Mucosa of stomach (tissue), 1 donor: ENCODE results near the gene CFAP74.

Experiments used
- H3K27me3 ChIP-seq: one replicate; pipeline ENCODE4 v1.7.0; 2013; ENCODE audit warnings: mild to moderate bottlenecking, low read length; ENCODE audit not compliant: control insufficient read depth, insufficient read depth
- H3K36me3 ChIP-seq: one replicate; pipeline ENCODE4 v1.7.0; 2013; ENCODE audit warnings: low read length; ENCODE audit not compliant: control insufficient read depth, insufficient read depth
- H3K4me1 ChIP-seq: one replicate; pipeline ENCODE4 v1.7.0; 2013; ENCODE audit warnings: mild to moderate bottlenecking, low read length; ENCODE audit not compliant: control insufficient read depth, insufficient read depth
- H3K4me3 ChIP-seq: one replicate; pipeline ENCODE4 v1.7.0; 2013; ENCODE audit warnings: low read length
- H3K9ac ChIP-seq: one replicate; pipeline ENCODE4 v1.7.0; 2013; ENCODE audit warnings: mild to moderate bottlenecking, low read length, moderate library complexity
- H3K9me3 ChIP-seq: one replicate; pipeline ENCODE4 v1.7.0; 2013; ENCODE audit warnings: mild to moderate bottlenecking, low read length, moderate library complexity; ENCODE audit not compliant: control insufficient read depth
- donor health status: Pancreatic carcinoma.

Gene CFAP74

GRCh38 chr1:1968767-1969504, 34.6 kb downstream of the CFAP74 start:
- Histone ChIP-seq H3K9ac (no peak overlapping the region), H3K27me3 (no peaks in the 10 kb centered on the region), H3K4me3 (no peak overlapping the region), H3K36me3 (no peaks in the 10 kb centered on the region), H3K4me1 (no peaks in the 10 kb centered on the region), H3K9me3 (no peaks in the 10 kb centered on the region)

DNA sequence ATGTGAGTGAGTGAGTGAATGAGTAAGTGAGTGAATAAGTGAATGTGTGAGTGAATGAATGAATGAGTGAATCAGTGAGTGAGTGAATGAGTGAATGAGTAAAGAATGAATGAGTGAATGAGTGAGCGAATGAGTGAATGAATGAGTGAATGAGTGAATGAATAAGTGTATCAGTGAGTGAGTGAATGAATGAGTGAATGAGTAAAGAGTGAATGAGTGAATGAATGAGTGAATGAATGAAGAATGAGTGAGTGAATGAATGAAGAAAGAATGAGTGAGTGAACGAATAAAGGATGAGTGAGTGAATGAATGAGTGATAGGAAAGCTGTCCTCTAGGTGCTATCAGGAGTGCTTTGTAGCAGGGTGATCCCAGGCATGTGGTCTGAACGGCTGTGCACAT, 35.7 kb downstream of the CFAP74 start:
- Histone ChIP-seq H3K9ac (no peak overlapping the region), H3K9me3 (no peaks in the 10 kb centered on the region), H3K4me3 (no peak overlapping the region), H3K36me3 (no peaks in the 10 kb centered on the region), H3K27me3 (no peaks in the 10 kb centered on the region), H3K4me1 (no peaks in the 10 kb centered on the region)

GRCh38 chr1:1967151-1967550, 36.4 kb downstream of the CFAP74 start:
- no peaks in the 10 kb centered on the region for H3K4me1 ChIP-seq
- no peak overlapping the region for H3K4me3 ChIP-seq
- no peak overlapping the region for H3K9ac ChIP-seq
- no peaks in the 10 kb centered on the region for H3K9me3 ChIP-seq
- no peaks in the 10 kb centered on the region for H3K27me3 ChIP-seq
- H3K36me3 ChIP-seq: no peaks in the 10 kb centered on the region

DNA sequence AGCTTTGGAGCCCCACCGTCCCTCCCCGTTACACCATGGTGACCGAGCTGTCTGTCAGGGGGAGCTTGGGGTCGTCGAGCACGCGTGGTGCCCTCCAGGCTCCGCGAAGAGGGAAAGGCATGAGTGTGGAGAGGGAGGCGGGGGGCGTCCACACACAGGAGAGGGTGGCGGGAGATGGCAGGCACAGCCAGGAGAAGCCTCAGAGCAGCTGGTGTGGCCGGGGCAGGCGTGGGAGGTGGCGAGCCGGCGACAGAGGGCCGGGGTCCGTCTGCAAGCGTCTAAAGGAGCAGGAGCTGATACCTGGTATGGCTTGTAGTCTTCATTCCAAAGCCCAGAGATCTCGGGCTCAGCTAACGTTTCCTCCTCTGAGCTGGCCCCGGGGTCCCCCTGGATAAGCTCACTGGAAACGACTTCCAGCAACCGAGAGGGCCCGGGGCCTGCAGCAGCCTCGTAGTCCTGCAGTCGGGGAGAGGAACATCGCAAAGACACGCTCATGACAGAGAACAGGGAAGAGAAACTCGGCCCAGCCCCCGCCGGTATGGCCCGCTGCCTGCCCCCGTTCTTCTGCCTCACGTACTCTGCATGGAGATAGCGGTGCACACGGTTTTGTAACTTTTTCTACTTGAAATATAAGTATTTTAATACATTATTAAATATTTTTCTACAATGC, 37.4 kb downstream of the CFAP74 start:
- Histone ChIP-seq H3K36me3 (no peaks in the 10 kb centered on the region), H3K9ac (no peak overlapping the region), H3K27me3 (no peaks in the 10 kb centered on the region), H3K9me3 (no peaks in the 10 kb centered on the region), H3K4me3 (no peak overlapping the region), H3K4me1 (no peaks in the 10 kb centered on the region)

DNA sequence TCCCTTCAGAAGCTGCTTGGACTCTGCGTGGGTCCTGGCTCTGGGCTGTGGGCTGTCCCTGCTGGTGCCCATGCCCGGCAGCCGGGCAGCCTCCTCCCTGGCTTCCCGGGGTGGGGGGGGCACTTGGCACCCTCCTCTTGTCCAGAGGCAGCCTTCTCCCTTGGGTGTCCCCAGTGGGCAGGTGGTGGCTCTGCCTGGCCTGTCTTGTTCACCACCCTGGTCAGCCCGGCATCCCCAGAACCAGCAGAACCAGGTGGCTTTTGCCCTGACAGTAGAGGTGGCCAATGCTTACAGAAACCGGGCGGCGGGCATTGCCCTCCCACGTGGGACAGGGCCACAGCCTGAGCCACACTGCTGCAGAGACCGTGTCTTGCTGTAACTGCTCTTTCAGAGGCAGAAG, 38.0 kb downstream of the CFAP74 start:
- Histone ChIP-seq H3K4me3 (no peak overlapping the region), H3K27me3 (peaks cover 6% of the 10 kb centered on the region), H3K4me1 (no peaks in the 10 kb centered on the region), H3K9me3 (no peaks in the 10 kb centered on the region), H3K9ac (no peak overlapping the region), H3K36me3 (no peaks in the 10 kb centered on the region)

GRCh38 chr1:1964811-1965210, 38.8 kb downstream of the CFAP74 start:
- Histone ChIP-seq H3K4me3 (no peak overlapping the region), H3K9ac (no peak overlapping the region), H3K9me3 (no peaks in the 10 kb centered on the region), H3K4me1 (peaks cover 6% of the 10 kb centered on the region), H3K36me3 (no peaks in the 10 kb centered on the region), H3K27me3 (peaks cover 12% of the 10 kb centered on the region)

DNA sequence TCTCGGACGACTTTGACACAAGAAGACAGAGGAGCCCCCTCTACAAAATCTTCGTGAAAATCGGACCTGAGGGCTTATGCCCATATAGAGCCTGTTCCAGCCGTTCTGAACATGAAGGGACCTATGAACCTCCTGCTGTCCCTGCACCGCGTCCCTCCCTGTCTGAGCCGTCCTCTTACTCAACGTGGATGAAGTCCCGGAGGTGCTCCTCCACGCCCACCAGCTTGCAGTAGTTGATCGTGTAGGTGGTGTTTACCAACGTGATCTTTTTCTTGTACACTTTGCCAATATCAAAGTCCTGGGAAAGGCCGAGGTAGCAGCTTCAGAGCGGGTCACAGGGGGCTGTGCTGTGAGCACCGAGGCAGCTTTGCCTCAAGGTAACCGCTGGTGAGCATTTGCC, 40.0 kb downstream of the CFAP74 start:
- H3K4me1 ChIP-seq: peaks cover 9% of the 10 kb centered on the region
- H3K9me3 ChIP-seq: no peaks in the 10 kb centered on the region
- no peak overlapping the region for H3K4me3 ChIP-seq
- peaks cover 15% of the 10 kb centered on the region for H3K27me3 ChIP-seq
- no peaks in the 10 kb centered on the region for H3K36me3 ChIP-seq
- no peak overlapping the region for H3K9ac ChIP-seq

DNA sequence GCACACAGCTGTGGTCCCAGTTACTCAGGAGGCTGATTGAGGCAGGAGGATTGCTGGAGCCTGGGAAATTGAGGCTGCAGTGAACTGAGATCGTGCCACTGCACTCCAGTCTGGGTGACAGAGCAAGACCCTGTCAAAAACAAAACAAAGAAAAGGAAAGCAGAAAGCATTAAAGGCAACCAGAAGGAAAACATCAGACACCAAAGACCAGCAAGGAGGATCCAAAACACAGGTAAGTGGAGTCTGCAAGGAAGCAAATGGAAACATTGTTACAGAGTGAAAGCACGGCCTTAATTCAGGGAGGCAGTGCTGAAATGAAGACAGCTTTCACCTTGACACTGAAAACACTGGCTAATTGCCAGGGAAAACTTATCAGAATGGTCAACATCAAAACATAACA, 40.8 kb downstream of the CFAP74 start:
- Histone ChIP-seq H3K36me3 (no peaks in the 10 kb centered on the region), H3K9me3 (no peaks in the 10 kb centered on the region), H3K27me3 (peaks cover 15% of the 10 kb centered on the region), H3K9ac (no peak overlapping the region), H3K4me1 (peaks cover 9% of the 10 kb centered on the region), H3K4me3 (no peak overlapping the region)

- peaks cover 20% of the 10 kb centered on the region for H3K27me3 ChIP-seq
- H3K4me1 ChIP-seq: peaks cover 9% of the 10 kb centered on the region
- no peaks in the 10 kb centered on the region for H3K9me3 ChIP-seq
- H3K36me3 ChIP-seq: no peaks in the 10 kb centered on the region
- no peak overlapping the region for H3K9ac ChIP-seq
- no peak overlapping the region for H3K4me3 ChIP-seq
These were observed 42.9 kb downstream of the CFAP74 start for GRCh38 chr1:1960480-1961196.

DNA sequence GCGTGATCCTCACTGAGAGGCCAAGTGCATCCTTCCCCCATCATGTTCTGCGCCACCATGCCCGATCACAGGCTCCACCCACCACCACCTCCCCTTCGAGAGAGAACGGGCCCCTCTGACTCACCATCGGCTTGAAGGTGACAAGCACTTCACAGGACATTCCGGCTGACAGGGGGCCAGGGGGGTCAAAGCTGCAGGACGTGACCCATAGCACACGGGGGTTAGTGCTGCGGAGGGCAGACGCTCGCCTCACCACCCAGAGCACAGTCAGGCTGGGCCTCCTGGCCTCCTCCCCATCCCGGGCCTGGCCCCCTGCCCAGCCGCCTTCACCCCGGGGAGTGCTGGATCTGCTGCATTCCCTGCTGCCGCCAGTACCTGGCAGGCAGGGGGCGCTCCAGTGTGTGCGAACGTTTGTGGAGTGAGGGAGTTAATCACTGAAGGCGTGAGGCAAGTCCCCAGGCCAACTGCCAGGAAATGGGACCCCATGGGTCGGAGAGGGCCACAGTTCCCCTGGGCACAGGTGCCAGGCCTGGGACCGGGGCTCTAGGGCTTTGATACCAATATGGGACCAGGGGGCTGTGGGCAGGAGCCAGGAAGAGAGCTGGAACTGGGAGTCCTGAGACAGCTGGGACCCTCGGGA, 43.6 kb downstream of the CFAP74 start:
- no peaks in the 10 kb centered on the region for H3K36me3 ChIP-seq
- H3K4me1 ChIP-seq: peaks cover 9% of the 10 kb centered on the region
- peaks cover 20% of the 10 kb centered on the region for H3K27me3 ChIP-seq
- no peak overlapping the region for H3K4me3 ChIP-seq
- no peak overlapping the region for H3K9ac ChIP-seq
- H3K9me3 ChIP-seq: no peaks in the 10 kb centered on the region

DNA sequence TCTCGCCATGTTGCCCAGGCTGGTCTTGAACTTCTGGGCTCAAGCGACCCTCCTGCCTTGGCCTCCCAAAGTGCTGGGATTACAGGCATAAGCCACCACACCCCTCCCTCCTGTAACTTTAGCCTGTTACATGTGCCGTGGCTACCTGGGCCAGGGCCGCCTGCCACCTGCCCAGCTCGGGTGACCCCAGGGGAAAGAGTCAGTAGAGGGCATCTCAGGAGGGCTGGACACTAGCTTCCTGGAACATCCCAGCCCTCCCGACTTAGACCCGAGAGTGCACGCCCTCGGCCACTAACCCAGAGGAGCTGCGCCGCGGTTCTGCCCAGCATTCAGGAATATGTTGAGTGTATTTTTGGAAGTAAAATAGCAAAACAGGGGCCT, 44.1 kb downstream of the CFAP74 start:
- H3K27me3 ChIP-seq: peaks cover 20% of the 10 kb centered on the region
- no peak overlapping the region for H3K9ac ChIP-seq
- no peak overlapping the region for H3K4me3 ChIP-seq
- H3K4me1 ChIP-seq: peaks cover 9% of the 10 kb centered on the region
- no peaks in the 10 kb centered on the region for H3K9me3 ChIP-seq
- no peaks in the 10 kb centered on the region for H3K36me3 ChIP-seq

DNA sequence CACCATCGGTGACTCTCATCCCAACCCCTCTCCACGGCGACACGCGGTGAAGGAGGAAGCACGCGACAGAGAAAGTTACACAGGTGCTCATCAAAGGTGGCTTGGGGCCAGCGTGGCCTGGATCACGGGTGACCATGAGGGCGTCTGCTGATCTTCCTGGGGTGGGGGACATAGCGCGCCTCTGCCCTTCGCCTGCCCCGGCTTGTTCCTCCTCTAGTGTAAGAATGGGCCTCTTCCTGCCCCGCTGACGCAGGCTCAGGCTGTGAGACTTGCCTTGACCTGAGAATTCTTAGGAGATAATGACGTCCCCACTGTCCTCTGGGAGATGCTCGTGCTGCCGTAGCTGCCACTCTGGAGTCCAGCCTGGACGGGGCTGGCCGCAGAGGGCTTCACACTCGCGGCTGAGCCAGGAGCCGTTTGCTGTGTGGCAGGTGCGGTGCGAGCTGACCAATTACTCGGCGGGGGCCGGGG, 45.5 kb downstream of the CFAP74 start:
- Histone ChIP-seq H3K4me1 (peaks cover 9% of the 10 kb centered on the region), H3K9ac (no peak overlapping the region), H3K4me3 (no peak overlapping the region), H3K9me3 (no peaks in the 10 kb centered on the region), H3K27me3 (peaks cover 20% of the 10 kb centered on the region), H3K36me3 (no peaks in the 10 kb centered on the region)
